Activated CD8-positive, alpha-beta memory T cell treated with anti-CD3 and anti-CD28 coated beads, Interleukin-2, amount 10 ng/mL, durations not matched to agents 7 days and 5 days (primary cell): ENCODE data around the gene GSDME. TPM values are rescaled to one million over a fixed set of nuclear protein-coding genes. Genes with fewer than 3 reads are reported as not detected.

Experiments used
- ATAC-seq: fragments of 150-1000 bp; cut with Tn5 transposase; one replicate; pipeline ENCODE4 v1.10.0; 2021; ENCODE audit warnings: moderate library complexity
- CTCF ChIA-PET: fragments of 350-600 bp; sonication (Branson Sonifier 250); formaldehyde crosslinking; loops from one replicate; lab custom pipeline; 2021; ENCODE audit warnings: antibody characterized with exemption; lab: Charles Lee
- DNase-seq: peaks from one replicate; pipeline ENCODE4 v3.0.0-alpha.2; 2020
- H3K27ac Mint-ChIP-seq: one replicate; pipeline ENCODE4 v1.8.0; 2021; ENCODE audit warnings: mild to moderate bottlenecking, mixed read lengths
- H3K27me3 Mint-ChIP-seq: one replicate; pipeline ENCODE4 v1.8.0; 2021; ENCODE audit warnings: mixed read lengths
- H3K36me3 Mint-ChIP-seq: one replicate; pipeline ENCODE4 v1.8.0; 2021; ENCODE audit warnings: mild to moderate bottlenecking, mixed read lengths
- H3K4me1 Mint-ChIP-seq: one replicate; pipeline ENCODE4 v1.8.0; 2021; ENCODE audit warnings: mixed read lengths
- H3K4me3 Mint-ChIP-seq: one replicate; pipeline ENCODE4 v1.8.0; 2021; ENCODE audit warnings: mild to moderate bottlenecking, moderate library complexity, mixed read lengths
- H3K9me3 Mint-ChIP-seq: one replicate; pipeline ENCODE4 v1.8.0; 2022; ENCODE audit warnings: low read depth, mixed read lengths
- total RNA-seq, 2 experiments: library from RNA; stranded (reverse); gene quantifications; one replicate each; pipeline ENCODE4 v1.2.3, GENCODE V29; 2021

GSDME gene
- total RNA-seq, 2 experiments from 2014 or later: 0.96 to 4.5 TPM

DNA sequence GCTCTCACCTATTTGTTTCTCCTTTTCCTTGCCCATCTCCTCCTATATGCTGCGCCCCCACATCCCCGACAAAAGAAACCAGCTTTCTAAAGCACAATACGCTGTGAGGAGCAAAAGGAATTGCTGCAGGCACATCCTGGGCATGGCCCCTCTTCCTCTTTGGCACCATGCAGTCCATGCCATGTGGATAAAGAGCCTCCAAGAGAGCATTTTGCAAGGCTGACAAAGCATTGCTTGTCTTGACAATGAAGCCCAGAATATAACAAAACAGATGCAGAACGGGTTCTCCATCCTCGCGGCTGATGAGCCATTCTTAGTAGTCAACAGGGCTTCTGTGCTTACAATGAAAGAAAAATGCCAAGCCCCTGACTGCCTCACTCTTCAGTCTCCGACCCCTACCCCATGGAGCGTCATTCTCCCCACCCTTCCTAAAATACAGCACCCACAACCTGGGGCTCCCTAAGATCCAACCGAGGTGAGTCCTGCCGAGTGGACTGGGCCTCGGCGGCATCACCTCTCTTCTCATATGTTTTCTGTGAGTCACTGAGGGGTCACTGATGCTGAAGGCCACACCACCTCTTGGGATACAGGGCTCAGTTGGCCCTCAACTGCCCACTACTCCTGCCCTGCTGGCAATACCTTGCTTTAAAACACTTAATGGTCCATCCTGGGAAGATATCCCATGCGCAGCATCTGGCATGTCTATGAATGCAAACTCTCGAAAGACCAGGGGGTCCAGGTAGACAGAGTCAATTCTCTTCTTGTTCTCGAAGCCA, 47.5 kb downstream of the GSDME start:
- Mint-ChIP-seq H3K4me3 (no peak overlapping the region), H3K4me1 (peaks cover 6% of the 10 kb centered on the region), H3K36me3 (no peaks in the 10 kb centered on the region), H3K27me3 (peaks cover 40% of the 10 kb centered on the region), H3K27ac (no peak overlapping the region), H3K9me3 (no peaks in the 10 kb centered on the region)
- CTCF ChIA-PET: interaction anchor here (0.9 kb wide), 1 partner anchor 550 kb away, joined by 3 read pairs; no protein-coding TSS in a partner anchor
- DNase-seq (no peak), ATAC-seq (no peak)

DNA sequence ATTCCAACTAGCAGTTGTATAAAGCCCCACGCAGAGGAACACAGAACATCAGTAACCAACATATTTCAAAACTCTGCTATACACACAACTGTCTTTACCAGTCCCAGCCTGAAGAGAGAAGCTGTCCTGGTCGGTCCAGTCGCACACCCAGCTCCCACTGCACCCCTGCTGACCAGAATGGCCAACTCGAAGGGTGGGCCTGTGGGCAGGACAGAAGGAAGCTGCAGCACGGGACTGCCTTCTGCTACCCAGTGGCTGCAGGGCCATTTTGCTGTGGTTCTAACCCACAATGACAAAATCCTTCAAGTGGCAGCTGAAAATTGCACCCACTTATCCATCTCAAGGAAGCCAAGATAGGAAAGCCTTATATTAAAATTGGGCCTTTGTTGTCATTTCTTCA, 48.2 kb downstream of the GSDME start:
- no peak overlapping the region for H3K4me3 Mint-ChIP-seq
- peaks cover 6% of the 10 kb centered on the region for H3K4me1 Mint-ChIP-seq
- ATAC-seq (no peak), DNase-seq (no peak)
- no peaks in the 10 kb centered on the region for H3K36me3 Mint-ChIP-seq
- no peak overlapping the region for H3K27ac Mint-ChIP-seq
- no peaks in the 10 kb centered on the region for H3K9me3 Mint-ChIP-seq
- peaks cover 34% of the 10 kb centered on the region for H3K27me3 Mint-ChIP-seq
- CTCF ChIA-PET: interaction anchor here (0.9 to 1.1 kb wide), 2 partner anchors 12 to 551 kb away, joined by 3 to 4 read pairs; no protein-coding TSS in a partner anchor

DNA sequence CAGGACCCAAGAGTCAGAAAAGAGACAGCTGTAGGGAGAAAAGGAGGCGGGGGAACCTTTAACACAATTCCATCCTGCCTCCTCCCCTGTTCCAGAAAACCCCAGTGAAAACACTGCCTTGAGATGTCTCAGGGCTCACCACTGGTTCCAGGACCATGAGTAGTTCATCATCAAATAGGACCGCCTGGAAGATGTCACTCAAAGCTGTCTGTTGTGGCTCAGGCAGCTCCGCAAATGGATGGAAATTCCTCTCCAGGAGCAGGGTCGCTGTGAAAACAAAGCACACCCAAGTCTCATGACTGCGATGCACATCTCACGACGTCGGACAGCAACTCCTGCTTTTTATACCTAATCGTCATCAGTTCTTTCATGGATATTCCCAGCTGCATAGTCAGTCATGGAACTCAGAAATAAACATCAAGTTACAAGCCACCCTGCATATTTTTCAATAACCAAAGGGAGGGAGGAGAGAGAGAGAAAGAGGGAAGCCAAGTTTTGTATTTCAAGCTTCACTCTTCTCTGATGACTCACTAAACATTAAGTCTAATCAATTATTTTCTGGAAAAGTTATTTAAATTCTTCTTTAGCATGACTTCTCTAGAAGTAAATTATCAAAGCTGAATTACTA, 49.2 kb downstream of the GSDME start:
- Mint-ChIP-seq H3K27ac (no peak overlapping the region), H3K9me3 (no peaks in the 10 kb centered on the region), H3K4me1 (peaks cover 6% of the 10 kb centered on the region), H3K36me3 (no peaks in the 10 kb centered on the region), H3K27me3 (peaks cover 25% of the 10 kb centered on the region), H3K4me3 (no peak overlapping the region)
- ATAC-seq (no peak), DNase-seq (no peak)
- CTCF ChIA-PET: interaction anchor here (1.1 kb wide), 1 partner anchor 11 kb away, joined by 4 read pairs; no protein-coding TSS in a partner anchor

DNA sequence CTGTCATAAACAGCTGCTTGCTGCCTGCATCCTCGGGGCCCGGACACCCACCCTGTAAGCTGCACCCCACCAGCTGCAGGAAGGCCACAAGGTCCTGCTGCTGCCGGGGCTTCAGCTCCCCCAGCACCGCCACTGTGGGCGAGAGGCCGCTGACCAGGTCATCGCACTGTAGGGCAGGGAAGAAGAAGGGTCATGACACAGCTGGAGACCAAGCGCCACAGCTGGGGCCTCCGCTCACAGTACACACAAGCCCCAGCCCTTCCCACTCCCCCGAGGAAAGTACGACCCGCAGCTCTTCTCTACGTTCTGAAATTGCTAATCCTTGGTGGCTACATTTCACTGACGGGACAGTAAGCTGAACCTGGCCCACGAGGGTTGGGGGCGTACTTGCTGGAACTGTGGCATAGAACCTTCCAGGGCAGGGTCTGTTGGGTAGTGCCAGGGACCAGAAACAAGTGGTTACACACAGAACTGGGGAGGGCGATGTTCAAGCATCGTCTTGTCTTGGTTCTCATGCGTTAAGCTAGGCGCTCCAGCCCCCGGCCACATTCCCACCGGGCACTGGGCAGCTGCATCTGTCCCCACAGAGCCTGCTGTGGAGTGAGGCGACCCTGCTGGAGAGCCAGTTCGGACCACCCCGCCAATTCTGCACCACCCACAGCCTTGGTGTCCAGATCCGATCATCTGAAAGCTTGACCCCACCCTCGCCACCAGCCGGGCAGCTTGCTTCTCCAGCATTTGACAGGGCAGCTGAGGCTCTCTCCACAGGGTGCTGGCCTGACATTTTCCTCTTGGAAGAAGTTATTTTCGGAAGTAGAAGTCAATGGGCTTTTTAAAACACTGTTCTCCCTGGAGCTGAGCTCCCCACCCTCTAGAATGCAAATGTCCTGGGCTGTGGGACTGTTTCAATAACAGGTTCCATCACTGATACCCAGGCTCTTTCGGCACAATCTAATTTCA, 50.8 kb downstream of the GSDME start:
- ATAC-seq (no peak), DNase-seq (no peak)
- H3K4me1 Mint-ChIP-seq: peaks cover 6% of the 10 kb centered on the region
- no peak overlapping the region for H3K4me3 Mint-ChIP-seq
- peaks cover 16% of the 10 kb centered on the region for H3K27me3 Mint-ChIP-seq
- H3K9me3 Mint-ChIP-seq: no peaks in the 10 kb centered on the region
- H3K27ac Mint-ChIP-seq: no peak overlapping the region
- no peaks in the 10 kb centered on the region for H3K36me3 Mint-ChIP-seq
- CTCF ChIA-PET: no interaction called here

DNA sequence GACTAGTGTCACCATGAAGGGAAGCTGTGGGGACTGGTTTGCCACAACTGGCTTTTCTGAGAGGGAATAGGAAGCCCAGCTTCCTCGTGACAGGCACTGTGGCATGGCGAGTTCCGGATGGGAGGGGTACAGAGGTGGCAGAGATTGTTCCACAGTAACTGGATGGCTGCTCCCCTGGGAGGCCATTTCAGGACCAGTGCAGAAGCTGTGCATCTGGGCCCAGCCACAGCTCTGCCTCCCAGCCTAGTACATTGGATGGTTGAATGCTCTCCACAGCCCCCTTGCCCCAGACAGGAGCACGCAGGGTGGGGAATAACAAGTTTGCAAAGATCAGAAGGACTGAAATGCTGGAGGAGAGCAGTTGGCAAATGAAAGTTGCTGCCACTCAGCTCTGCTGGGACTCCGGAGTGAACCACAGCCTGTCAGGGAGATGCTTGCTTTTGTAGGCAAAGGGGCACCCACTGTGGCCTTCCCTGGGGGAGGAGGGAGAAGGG, 51.8 kb downstream of the GSDME start:
- Mint-ChIP-seq H3K4me3 (no peak overlapping the region), H3K36me3 (no peaks in the 10 kb centered on the region), H3K9me3 (no peaks in the 10 kb centered on the region), H3K4me1 (peaks cover 6% of the 10 kb centered on the region), H3K27ac (no peak overlapping the region), H3K27me3 (peaks cover 16% of the 10 kb centered on the region)
- DNase-seq (no peak), ATAC-seq (no peak)
- CTCF ChIA-PET: no interaction called here

DNA sequence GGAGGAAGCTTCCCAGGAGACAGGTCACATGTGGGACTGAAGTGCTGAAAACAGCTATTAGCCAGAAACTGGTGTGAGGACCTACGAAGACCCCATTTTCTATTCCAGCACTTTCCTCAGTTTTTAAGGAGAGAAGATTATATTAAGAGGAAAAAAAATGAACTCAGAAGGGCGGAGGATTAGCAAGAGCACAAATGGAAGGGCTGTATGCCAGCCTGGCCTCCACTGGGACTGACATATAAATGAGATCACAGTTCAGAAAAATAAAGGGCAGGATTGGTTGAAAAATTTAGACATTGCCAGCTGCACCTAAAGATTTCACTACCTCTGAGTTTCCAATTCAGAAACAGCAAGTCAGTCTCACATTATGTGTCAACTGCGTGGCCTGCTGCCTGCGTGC, 53.0 kb downstream of the GSDME start:
- Mint-ChIP-seq H3K4me3 (no peak overlapping the region), H3K36me3 (no peaks in the 10 kb centered on the region), H3K9me3 (no peaks in the 10 kb centered on the region), H3K27ac (no peak overlapping the region), H3K4me1 (peaks cover 6% of the 10 kb centered on the region), H3K27me3 (peaks cover 7% of the 10 kb centered on the region)
- CTCF ChIA-PET: interaction anchor here (1.1 kb wide), 1 partner anchor 12 kb away, joined by 4 read pairs; no protein-coding TSS in a partner anchor
- DNase-seq (no peak), ATAC-seq (no peak)

DNA sequence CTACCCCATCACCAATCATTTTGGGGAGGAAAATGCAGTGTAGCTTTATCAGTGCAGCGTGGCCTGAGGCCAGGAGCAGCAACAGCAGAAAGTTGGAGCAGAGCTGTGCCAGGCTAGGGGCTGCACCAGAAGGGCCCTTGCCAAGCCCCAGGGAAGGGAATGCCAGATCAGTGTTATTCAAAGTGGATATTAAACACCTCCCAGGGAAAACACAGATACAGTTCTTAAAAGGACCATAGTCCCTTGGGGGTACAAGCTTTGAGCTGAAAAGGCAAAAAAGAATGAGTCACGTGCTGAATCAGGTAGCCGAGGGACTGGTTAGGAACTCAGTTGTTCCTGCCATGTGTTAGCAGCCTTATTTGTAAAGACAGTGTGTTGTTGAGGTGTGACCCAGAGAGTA, 54.0 kb downstream of the GSDME start:
- H3K9me3 Mint-ChIP-seq: no peaks in the 10 kb centered on the region
- no peaks in the 10 kb centered on the region for H3K27me3 Mint-ChIP-seq
- peaks cover 6% of the 10 kb centered on the region for H3K4me1 Mint-ChIP-seq
- DNase-seq: no peak
- H3K36me3 Mint-ChIP-seq: no peaks in the 10 kb centered on the region
- CTCF ChIA-PET: interaction anchor here (1.1 to 1.3 kb wide), 2 partner anchors 13 to 395 kb away, joined by 3 to 4 read pairs; no protein-coding TSS in a partner anchor
- H3K27ac Mint-ChIP-seq: no peak overlapping the region
- ATAC-seq: no peak
- H3K4me3 Mint-ChIP-seq: no peak overlapping the region

DNA sequence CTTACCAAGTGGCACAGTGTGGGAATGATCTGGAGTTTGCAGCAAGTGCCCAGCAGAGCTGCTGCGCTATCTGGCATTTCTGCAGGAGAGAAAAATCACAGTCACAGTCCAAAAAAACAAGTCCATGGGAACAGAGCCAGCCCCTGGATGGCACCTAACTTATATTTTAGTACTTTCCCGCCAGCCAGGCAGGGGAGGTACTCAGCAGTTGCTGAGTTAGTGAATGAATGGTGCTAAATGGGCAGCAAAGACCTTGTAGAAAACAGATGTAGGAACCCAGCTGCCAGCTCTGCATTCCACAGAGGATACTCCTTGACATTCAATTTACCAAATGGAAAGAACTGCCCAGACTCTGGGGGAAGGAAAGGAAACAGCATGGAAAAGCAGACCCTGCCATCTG, 54.5 kb downstream of the GSDME start:
- CTCF ChIA-PET: interaction anchor here (1.1 to 1.3 kb wide), 2 partner anchors 21 to 396 kb away, joined by 3 read pairs; no protein-coding TSS in a partner anchor

DNA sequence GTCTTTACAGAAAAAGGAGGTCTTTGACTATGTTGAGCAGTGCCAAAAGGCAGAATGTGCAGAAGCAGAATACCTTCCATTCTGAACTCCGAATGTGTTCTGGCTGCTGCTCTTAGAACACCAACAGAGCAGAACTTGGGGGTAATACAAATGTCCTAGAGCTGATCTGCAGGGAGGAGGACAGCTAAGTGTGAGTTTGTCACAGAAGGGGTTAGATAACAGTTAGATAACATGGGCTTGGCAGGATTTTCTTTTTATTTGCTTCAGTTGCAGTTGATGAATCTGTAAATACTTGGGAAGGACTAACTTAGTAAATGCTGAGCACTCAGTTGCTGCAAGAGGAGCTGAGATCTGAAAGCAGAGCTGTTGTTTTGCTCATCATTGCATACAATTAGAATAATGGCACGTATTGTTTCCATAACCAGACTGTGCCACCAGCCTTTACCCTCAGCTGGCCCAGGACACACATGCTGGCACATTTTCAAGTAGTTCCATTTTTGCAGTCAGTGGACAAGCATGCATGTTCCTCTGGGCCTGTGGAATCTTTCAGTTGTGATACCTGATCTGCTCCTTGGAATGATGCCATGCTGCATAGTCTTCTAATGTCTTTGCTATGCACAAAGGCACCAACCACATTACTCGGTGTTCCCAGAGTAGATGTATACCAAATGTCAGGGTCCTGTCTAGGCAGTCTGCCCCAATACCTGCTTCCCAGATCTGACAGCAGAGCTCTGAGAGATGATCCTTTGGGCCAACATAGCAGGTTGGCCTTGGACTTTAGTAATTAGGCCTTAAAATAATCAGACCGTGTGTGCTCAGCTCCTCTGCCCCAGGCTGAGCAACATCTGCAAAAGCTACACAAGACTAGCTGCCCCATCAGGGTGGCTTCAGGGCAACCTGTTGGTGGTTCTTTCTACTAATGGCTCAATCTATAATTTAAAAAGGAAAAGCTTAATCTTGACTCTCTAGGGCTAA, 55.7 kb downstream of the GSDME start:
- no peaks in the 10 kb centered on the region for H3K27me3 Mint-ChIP-seq
- ATAC-seq: no peak
- CTCF ChIA-PET: interaction anchor here (0.9 to 1.6 kb wide), 5 partner anchors 14 to 397 kb away, joined by 3 to 4 read pairs (median 3); no protein-coding TSS in a partner anchor
- H3K36me3 Mint-ChIP-seq: no peaks in the 10 kb centered on the region
- no peaks in the 10 kb centered on the region for H3K9me3 Mint-ChIP-seq
- no peak for DNase-seq
- H3K4me1 Mint-ChIP-seq: peaks cover 6% of the 10 kb centered on the region
- H3K27ac Mint-ChIP-seq: no peak overlapping the region
- H3K4me3 Mint-ChIP-seq: no peak overlapping the region

More for the DNA sequence above, 54.5 kb downstream of the GSDME start:
- Mint-ChIP-seq H3K36me3 (no peaks in the 10 kb centered on the region), H3K9me3 (no peaks in the 10 kb centered on the region), H3K27ac (no peak overlapping the region), H3K27me3 (no peaks in the 10 kb centered on the region), H3K4me1 (peaks cover 6% of the 10 kb centered on the region), H3K4me3 (no peak overlapping the region)
- DNase-seq: no peak
- ATAC-seq: no peak

DNA sequence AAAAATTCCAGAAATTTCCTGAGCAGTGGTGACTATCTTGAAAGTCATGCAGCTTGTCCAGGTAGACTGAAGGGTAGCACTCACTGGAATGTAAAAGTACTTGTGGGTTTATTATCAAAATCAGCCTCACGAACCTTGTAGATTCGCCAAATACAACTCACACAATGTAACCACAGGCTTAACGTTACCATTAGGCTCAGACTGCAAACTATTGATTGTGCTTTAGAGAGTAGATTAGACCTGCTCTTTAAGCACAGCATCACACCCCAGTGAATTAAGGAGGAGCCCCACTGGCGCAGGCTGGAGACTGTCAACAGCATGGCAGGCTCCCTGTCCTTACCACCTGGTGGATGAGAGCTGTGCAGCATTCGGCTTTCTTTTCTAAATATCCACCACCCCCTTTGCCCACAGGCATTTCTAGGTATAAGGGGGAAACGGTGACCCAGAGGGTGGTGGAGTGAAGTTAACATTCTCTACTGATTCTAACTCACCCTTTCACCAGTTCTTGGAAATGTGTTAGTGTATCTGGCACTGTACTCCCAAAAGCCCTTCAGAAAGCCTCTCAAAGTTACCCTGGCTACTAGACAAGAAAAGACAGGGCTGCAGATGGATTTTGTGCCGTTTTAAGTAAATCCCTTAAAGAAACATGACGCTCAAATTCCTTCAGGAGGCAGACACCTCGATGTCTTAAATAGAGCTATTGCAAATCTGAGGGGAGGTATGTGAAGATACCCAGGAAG, 56.6 kb downstream of the GSDME start:
- ATAC-seq (no peak), DNase-seq (no peak)
- H3K27me3 Mint-ChIP-seq: no peaks in the 10 kb centered on the region
- H3K36me3 Mint-ChIP-seq: no peaks in the 10 kb centered on the region
- peaks cover 6% of the 10 kb centered on the region for H3K4me1 Mint-ChIP-seq
- no peaks in the 10 kb centered on the region for H3K9me3 Mint-ChIP-seq
- no peak overlapping the region for H3K4me3 Mint-ChIP-seq
- CTCF ChIA-PET: interaction anchor here (1.6 kb wide), 1 partner anchor 393 kb away, joined by 4 read pairs; no protein-coding TSS in a partner anchor
- H3K27ac Mint-ChIP-seq: no peak overlapping the region

DNA sequence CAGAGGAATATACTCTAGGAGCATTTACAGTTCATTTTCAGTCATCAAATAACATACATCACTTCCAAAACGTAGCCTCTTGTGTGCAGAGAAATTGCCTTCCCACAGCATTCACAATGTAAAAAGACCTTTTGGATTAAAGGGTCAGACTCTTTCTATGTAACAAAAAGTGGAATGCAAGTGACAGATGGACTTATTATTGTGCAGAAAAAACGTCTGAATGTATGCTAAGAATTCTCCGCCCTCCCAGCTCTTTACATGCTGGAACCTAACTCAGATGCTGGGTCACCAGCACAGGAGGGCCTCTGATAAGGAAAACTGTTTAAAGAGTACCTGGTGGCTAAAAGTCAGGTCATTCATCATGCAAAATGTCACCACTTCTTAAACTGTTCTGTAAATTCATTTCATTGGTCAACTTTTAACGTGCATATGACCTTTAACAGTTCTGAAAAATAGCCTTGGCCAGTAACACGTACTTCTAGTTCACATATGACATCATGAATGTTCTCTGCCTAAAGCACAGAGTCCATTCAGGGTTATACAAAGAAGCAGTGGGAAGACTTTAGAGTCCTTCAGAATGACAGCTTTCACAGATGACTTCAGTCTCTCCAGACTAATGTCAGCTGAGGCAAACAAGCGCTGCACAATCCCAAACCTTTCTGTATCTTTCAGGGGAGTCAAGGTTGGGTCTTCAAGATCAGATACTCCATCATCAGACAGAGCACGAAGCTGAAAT, 58.6 kb downstream of the GSDME start:
- no peak overlapping the region for H3K4me3 Mint-ChIP-seq
- CTCF ChIA-PET: no interaction called here
- ATAC-seq (no peak), DNase-seq (no peak)
- H3K27me3 Mint-ChIP-seq: no peaks in the 10 kb centered on the region
- H3K27ac Mint-ChIP-seq: no peak overlapping the region
- no peaks in the 10 kb centered on the region for H3K4me1 Mint-ChIP-seq
- H3K36me3 Mint-ChIP-seq: no peaks in the 10 kb centered on the region
- H3K9me3 Mint-ChIP-seq: no peaks in the 10 kb centered on the region
